Fibroblast of villous mesenchyme (primary cell): Measurements from ENCODE around the gene MRGPRE. TPM values are rescaled to one million over a fixed set of nuclear protein-coding genes. Genes with fewer than 3 reads are reported as not detected.
"Not testable (repeated sequence)": the region's sequence is repeated elsewhere in the genome, so short reads cannot be mapped to it uniquely, and the experiment has no call there.

Experiments
- DNase-seq: peaks from one replicate; pipeline ENCODE4 v3.0.0-alpha.2; 2010; ENCODE audit warnings: low read depth
- H3K4me3 ChIP-seq: 2 replicates; pipeline ENCODE4 v1.5.1; 2011; ENCODE audit warnings: low read depth, mild to moderate bottlenecking, low read length
- total RNA-seq: library from RNA; depleted of rRNA; stranded (reverse); fragments of >200 nt; gene quantifications from 2 replicates; pipeline ENCODE4 v1.2.3, GENCODE V29; 2012
- TF ChIP-seq, protein P1 (sequence below): IDR thresholded peaks from 2 replicates; pipeline ENCODE4 v1.5.1; 2012; ENCODE audit warnings: low read depth, mild to moderate bottlenecking, low read length; ENCODE audit not compliant: insufficient read depth

MRGPRE gene, protein sequence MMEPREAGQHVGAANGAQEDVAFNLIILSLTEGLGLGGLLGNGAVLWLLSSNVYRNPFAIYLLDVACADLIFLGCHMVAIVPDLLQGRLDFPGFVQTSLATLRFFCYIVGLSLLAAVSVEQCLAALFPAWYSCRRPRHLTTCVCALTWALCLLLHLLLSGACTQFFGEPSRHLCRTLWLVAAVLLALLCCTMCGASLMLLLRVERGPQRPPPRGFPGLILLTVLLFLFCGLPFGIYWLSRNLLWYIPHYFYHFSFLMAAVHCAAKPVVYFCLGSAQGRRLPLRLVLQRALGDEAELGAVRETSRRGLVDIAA
- total RNA-seq = not detected in 2 replicates

DNA sequence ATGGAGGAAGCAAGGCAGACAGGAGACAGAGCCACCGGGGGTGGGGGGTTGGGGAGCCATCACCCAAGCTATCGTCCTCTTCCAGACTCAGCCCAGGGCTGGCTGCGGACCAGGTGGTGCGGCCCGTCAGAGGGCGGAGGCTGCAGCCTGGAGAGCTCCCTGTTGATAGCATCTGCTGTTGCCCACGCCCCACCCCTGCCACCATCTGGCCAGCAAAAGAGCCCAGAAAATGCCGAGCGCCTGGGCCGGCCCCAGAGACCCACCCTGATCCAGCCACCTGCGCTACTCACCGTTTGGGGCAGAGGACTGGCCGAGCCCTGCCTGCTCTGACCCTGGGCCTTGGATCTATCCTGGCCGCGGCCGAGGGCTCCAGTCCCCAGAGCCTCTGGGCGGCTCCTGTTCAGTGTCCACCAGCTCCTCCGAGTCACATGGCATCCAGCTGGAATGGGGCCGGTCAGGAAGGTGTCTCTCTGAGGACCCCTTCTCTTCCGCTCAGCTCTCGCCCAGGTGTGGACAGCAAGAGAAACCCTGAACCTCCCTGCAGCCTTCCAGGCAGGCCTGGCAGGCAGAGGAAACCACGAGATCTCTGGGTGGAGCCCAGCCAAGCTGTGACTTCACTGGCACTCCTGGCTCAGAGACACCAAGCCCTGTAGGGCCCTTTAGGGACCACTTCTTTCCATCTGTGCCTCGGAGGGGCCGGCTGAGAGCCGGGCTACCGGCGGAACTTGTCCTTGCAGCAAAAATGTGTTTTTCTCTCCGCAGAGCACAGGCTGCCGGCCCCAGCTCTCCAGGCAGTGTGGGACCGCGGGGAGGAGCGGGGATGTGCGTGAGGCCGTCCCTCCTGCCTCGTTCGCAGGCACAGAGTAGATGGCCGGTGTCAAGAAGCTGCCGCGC, at the start of gene MRGPRE:
Gene MRGPRE, minus strand, starts transcription at position 567 of the 894 bp plus-strand sequence. CDS start 3,618 bp downstream, outside the sequence.
- DNase-seq = peak; percentile 5
- TF ChIP-seq, protein P1, sequence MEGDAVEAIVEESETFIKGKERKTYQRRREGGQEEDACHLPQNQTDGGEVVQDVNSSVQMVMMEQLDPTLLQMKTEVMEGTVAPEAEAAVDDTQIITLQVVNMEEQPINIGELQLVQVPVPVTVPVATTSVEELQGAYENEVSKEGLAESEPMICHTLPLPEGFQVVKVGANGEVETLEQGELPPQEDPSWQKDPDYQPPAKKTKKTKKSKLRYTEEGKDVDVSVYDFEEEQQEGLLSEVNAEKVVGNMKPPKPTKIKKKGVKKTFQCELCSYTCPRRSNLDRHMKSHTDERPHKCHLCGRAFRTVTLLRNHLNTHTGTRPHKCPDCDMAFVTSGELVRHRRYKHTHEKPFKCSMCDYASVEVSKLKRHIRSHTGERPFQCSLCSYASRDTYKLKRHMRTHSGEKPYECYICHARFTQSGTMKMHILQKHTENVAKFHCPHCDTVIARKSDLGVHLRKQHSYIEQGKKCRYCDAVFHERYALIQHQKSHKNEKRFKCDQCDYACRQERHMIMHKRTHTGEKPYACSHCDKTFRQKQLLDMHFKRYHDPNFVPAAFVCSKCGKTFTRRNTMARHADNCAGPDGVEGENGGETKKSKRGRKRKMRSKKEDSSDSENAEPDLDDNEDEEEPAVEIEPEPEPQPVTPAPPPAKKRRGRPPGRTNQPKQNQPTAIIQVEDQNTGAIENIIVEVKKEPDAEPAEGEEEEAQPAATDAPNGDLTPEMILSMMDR = no peak
- H3K4me3 ChIP-seq = no peak within 1 kb of the TSS

DNA sequence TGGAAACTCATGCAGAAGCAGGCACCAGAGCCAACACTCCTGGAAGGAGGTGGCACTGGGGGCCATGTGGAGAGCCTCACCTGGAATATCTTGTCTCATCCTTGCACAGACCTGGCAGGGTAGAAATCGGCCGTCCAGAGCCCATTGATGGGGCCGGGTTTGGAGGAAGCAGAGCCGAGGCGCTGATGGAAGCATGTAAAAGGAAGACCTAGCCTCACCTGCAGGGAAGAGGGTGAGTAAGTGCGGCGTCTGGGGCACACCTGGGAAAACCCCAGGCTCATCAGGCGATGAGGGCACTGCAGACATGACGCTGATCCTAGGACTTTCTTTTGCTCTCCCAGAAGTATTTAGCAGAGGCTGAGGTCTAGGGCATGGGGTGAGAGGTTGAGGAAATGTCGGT, 48.9 kb upstream of the MRGPRE start:
- not testable (repeated sequence) for H3K4me3 ChIP-seq, DNase-seq

DNA sequence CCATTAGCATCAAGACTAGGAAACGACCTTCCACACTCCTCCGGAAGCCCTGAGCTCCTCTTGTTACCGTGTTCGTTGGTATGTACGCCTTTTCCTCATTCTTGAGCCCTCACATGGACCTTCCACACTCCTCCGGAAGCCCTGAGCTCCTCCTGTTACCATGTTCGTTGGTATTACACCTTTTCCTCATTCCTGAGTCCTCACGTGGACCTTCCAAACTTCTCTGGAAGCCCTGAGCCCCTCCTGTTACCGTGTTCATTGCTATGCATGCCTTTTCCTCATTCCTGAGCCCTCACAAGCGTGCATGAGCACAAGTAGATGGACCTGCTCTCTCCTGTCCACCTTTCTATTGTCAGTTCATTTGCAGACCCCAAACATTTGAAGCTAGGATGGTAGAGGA, 48.4 kb upstream of the MRGPRE start:
- not testable (repeated sequence) for DNase-seq, H3K4me3 ChIP-seq

DNA sequence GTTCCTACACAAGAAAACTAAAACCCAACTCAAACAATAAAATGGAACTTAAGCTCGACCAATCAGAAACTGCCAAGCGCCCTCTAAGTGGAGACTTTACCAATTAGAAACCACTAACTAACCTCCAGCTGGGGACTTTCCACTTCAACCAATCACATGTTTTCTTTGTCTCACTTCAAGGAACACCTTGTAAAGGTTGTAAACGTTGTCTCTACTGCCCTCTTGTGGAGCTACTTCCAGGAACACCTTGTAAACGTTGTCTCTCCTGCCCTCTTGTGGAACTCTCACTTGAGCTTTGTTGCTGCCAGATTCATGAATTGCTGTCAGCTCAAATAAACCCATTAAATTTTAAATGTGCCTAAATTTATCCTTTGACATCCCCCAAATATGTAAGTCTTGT, 46.7 kb upstream of the MRGPRE start:
- DNase-seq, H3K4me3 ChIP-seq: not testable (repeated sequence)

DNA sequence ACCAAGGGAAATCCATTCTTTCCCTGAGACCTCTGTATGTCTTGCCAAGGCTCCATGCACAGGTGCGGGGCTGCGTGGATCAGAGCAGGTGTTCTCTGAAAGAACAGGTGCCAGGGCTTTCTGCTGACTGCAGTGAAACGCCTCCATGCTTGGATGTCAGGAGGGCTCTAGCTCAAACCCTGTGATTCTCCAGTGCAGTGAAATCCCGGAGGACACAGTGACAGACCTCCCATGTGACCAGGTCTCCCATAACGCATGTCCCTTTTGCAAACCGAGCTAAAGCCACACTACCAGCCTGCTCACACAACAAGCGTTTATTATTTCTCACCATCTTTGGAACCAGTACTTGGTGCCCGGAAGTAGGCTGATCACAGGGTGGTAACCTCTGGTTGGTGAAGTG, 41.4 kb upstream of the MRGPRE start:
- not testable (repeated sequence) for H3K4me3 ChIP-seq, DNase-seq

DNA sequence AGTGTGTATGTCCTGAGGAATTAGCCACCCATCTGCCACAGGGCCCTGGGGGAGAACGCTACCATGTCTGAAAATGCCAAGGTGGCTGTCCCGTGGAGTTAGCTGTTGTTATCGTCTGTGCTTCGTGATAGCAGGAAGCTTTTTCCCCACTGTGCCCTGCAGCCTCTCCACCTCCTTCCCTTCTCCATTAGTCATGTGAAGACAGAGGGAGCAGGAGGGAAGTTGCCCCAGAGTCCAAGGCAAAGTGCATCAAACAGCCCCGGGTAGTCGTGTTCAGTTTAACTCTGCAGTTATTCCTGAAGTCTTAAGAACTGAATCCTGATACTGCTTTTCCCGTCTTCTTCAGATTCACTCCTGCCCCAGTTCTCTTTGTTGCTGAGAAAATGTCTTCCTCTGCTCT, 30.3 kb upstream of the MRGPRE start:
- DNase-seq, H3K4me3 ChIP-seq: not testable (repeated sequence)

DNA sequence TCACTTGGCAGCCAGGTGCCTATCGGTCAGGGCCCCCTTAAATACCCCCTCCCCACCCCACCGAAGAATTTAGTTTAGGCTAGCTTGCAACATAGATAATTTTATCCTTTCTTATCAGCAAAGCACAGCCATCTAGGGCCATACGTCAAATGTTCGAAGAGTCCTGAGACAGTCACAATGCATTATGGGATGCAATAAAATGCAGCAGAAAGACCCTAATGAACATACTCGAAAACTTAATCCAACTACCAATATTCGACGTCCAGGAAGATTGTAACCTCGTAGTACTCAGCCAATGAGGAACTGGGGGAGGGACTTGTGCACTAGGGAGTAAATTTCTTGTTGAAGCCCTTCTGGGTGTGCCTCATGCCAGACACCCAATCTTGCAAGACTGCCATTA, 29.6 kb upstream of the MRGPRE start:
- not testable (repeated sequence) for H3K4me3 ChIP-seq, DNase-seq

DNA sequence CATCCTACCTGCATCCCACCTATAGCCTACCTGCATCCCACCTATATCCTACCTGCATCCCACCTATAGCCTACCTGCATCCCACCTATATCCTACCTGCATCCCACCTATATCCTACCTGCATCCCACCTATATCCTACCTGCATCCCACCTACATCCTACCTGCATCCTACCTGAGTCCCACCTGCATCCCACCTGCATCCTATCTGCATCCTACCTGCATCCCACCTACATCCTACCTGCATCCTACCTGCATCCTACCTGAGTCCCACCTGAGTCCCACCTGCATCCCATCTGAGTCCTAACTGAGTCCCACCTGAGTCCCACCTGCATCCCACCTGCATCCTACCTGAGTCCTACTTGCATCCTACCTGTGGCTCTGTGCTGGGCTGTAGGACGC, 25.3 kb upstream of the MRGPRE start:
- not testable (repeated sequence) for H3K4me3 ChIP-seq, DNase-seq

DNA sequence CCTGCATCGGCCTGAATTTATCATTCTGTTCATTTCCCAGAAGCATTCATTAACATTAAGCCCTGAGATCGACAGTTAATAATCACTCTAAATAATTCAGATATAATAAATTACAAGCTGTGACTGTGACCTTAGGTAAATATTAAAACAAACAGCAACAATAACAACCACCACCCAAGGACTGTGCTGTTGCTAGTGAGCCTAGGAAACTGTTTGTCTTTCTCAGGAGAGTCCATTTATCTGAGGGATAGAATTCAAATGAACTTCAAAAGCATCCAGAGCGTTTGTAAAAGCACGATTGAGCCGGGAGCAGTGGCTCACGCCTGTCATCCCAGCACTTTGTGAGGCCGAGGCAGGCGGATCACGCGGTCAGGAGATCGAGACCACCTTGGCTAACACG, 23.0 kb upstream of the MRGPRE start:
- not testable (repeated sequence) for DNase-seq, H3K4me3 ChIP-seq

DNA sequence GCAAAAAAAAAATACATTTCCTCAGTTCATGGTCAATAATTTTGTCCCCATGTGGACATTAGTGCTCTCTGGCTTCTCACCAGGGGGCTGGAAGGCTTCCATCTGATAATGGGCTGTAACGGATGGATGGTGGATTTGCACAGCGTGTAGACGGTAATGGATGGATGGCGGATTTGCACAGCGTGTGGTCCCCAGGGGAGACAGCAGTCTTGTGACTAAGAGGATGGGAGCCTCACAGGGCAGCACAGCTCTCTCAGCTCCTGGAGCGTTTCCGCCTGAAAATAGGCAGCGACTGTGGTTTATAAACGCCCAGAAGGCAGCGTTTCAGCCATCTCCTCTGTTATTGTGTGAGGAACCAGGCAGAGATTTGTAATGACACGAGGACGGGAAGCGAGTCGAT, 22.6 kb upstream of the MRGPRE start:
- not testable (repeated sequence) for DNase-seq, H3K4me3 ChIP-seq

DNA sequence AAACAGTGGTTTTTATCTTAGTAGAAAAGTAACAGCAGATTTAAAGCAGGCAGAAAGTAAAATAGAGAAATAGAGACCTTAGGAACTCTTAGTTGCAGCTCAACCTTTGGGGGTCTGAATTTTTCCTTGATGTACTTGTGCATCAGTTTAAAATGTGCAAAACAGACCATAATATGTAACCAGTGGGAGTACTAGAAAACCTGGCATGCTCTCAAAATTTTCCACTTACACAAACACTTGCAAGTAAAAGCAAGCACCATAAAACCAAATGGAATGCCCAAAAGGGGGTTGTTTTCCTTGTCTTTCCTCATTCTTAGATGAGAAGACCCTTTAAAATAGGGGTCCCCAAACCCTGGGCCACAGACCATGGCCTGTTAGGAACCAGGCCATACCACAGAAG, 12.9 kb upstream of the MRGPRE start:
- H3K4me3 ChIP-seq = no peak overlapping the region
- TF ChIP-seq, protein P1 = no peak
- no peak for DNase-seq

DNA sequence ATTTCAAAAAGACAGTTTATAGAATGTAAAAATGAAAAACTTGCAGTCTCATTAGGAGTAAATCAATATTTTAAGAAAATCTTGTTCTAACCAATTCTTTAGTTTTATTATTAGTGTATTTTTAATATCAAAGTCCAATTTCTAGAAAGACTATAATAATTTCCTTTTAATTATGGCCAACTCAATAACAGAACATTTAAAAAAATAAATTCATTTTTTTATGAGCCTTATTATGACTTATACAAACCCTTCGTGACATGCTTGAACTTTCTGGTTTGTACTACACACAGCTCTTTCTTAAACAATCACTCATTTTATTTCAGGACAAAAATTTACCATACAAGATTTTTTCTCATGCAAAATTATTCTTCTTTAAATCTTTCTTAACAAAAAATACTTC, 11.7 kb upstream of the MRGPRE start:
- H3K4me3 ChIP-seq = no peak overlapping the region
- TF ChIP-seq, protein P1 = no peak
- DNase-seq = no peak
